Osteoblast (primary cell): ENCODE data around the gene FAM156A. TPM values are rescaled to one million over a fixed set of nuclear protein-coding genes. Genes with fewer than 3 reads are reported as not detected.
"Not testable (repeated sequence)": the region's sequence is repeated elsewhere in the genome, so short reads cannot be mapped to it uniquely, and the experiment has no call there.

Source experiments
- DNase-seq: peaks from one replicate; pipeline ENCODE4 v3.0.0; 2011; ENCODE audit warnings: low spot score, mixed read lengths; ENCODE audit not compliant: insufficient read length; ENCODE audit errors: missing footprints
- H2AFZ ChIP-seq: 2 replicates; pipeline ENCODE4 v1.6.0; 2011; ENCODE audit warnings: mild to moderate bottlenecking, low read length
- H3K27ac ChIP-seq: 2 replicates; pipeline ENCODE4 v1.5.1; 2011; ENCODE audit warnings: mild to moderate bottlenecking, low read depth, low read length, moderate library complexity
- H3K27me3 ChIP-seq: 2 replicates; pipeline ENCODE4 v1.6.0; 2012; ENCODE audit warnings: mild to moderate bottlenecking, control low read depth, inconsistent platforms, low read length, moderate library complexity; ENCODE audit not compliant: insufficient read depth
- H3K36me3 ChIP-seq: 2 replicates; pipeline ENCODE4 v1.5.1; 2011; ENCODE audit warnings: mild to moderate bottlenecking, low read length, control low read depth, moderate library complexity; ENCODE audit not compliant: insufficient read depth
- H3K4me1 ChIP-seq: 2 replicates; pipeline ENCODE4 v1.5.1; 2011; ENCODE audit warnings: mild to moderate bottlenecking, low read length, control low read depth, moderate library complexity; ENCODE audit not compliant: insufficient read depth
- H3K4me2 ChIP-seq: 2 replicates; pipeline ENCODE4 v1.6.0; 2011; ENCODE audit warnings: mild to moderate bottlenecking, low read length; ENCODE audit not compliant: insufficient read depth
- H3K4me3 ChIP-seq: fragments of 200-600 bp; sonication (generic); 3 replicates; pipeline ENCODE4 v1.5.1; 2012; ENCODE audit warnings: mild to moderate bottlenecking, low read length, inconsistent platforms; ENCODE audit not compliant: insufficient read depth
- H3K79me2 ChIP-seq: 2 replicates; pipeline ENCODE4 v1.6.0; 2012; ENCODE audit warnings: mild to moderate bottlenecking, low read length, control low read depth, inconsistent platforms; ENCODE audit not compliant: insufficient read depth
- H3K9me3 ChIP-seq: 2 replicates; pipeline ENCODE4 v1.5.1; 2011; ENCODE audit warnings: low read depth, low read length, control low read depth
- H4K20me1 ChIP-seq: 2 replicates; pipeline ENCODE4 v1.6.0; 2012; ENCODE audit warnings: mild to moderate bottlenecking, low read length, control low read depth; ENCODE audit not compliant: insufficient read depth
- CTCF ChIP-seq: IDR thresholded peaks from 2 replicates; pipeline ENCODE4 v1.5.1; 2011; ENCODE audit warnings: mild to moderate bottlenecking, low read depth, low read length, moderate library complexity; ENCODE audit errors: extremely low read depth
- total RNA-seq: library from RNA; depleted of rRNA; stranded (reverse); fragments of >200 nt; gene quantifications from 2 replicates; pipeline ENCODE4 v1.2.3, GENCODE V29; 2012

FAM156A gene
- 11.8 and 16.6 TPM in 2 replicates for total RNA-seq

- not testable (repeated sequence) for H3K4me2 ChIP-seq, H3K27me3 ChIP-seq, H2AFZ ChIP-seq, H3K36me3 ChIP-seq, H3K9me3 ChIP-seq, H3K4me1 ChIP-seq, H3K4me3 ChIP-seq, H3K27ac ChIP-seq, H4K20me1 ChIP-seq, H3K79me2 ChIP-seq, DNase-seq
These were observed at the start of gene FAM156A for GRCh38 chrX:52958113-52958959. Gene FAM156A (minus strand): TSS chrX:52958518. CDS start chrX:52948588, 9,930 bp downstream.

GRCh38 chrX:53005327-53005726 is 47.0 kb upstream of the FAM156A start:
- Histone ChIP-seq H3K4me2 (no peak overlapping the region), H3K27me3 (peaks cover 41% of the 10 kb centered on the region), H3K79me2 (no peaks in the 10 kb centered on the region), H3K9me3 (no peaks in the 10 kb centered on the region), H4K20me1 (no peaks in the 10 kb centered on the region), H3K4me3 (no peak overlapping the region), H3K36me3 (no peaks in the 10 kb centered on the region), H2AFZ (no peak overlapping the region), H3K27ac (no peak overlapping the region), H3K4me1 (no peaks in the 10 kb centered on the region)
- DNase-seq, result no peak
- no peak for TF ChIP-seq CTCF

GRCh38 chrX:53004811-53005210 is 46.5 kb upstream of the FAM156A start:
- Histone ChIP-seq H3K27ac (no peak overlapping the region), H3K4me3 (no peak overlapping the region)

GRCh38 chrX:53004038-53004437 is 45.7 kb upstream of the FAM156A start:
- H2AFZ ChIP-seq, result no peak overlapping the region
- no peak overlapping the region for H3K27ac ChIP-seq
- H3K79me2 ChIP-seq, result no peaks in the 10 kb centered on the region
- H3K27me3 ChIP-seq, result peaks cover 53% of the 10 kb centered on the region
- no peak overlapping the region for H3K4me3 ChIP-seq
- H4K20me1 ChIP-seq, result no peaks in the 10 kb centered on the region
- H3K36me3 ChIP-seq, result no peaks in the 10 kb centered on the region
- H3K9me3 ChIP-seq, result no peaks in the 10 kb centered on the region
- DNase-seq, result no peak
- no peak for TF ChIP-seq CTCF
- H3K4me2 ChIP-seq, result no peak overlapping the region
- no peaks in the 10 kb centered on the region for H3K4me1 ChIP-seq

More at GRCh38 chrX:53004811-53005210, 46.5 kb upstream of the FAM156A start:
- Histone ChIP-seq H3K9me3 (no peaks in the 10 kb centered on the region), H3K4me1 (no peaks in the 10 kb centered on the region), H4K20me1 (no peaks in the 10 kb centered on the region), H3K4me2 (no peak overlapping the region), H3K27me3 (peaks cover 46% of the 10 kb centered on the region), H2AFZ (no peak overlapping the region), H3K79me2 (no peaks in the 10 kb centered on the region), H3K36me3 (no peaks in the 10 kb centered on the region)
- TF ChIP-seq CTCF, result no peak
- DNase-seq, result no peak
